Loucy (cell line): ENCODE results near the gene SH3GLB1.

Source experiments
- H2AFZ ChIP-seq: fragments of 200-600 bp; sonication (generic); 2 replicates; pipeline ENCODE4 v1.6.0; 2016; ENCODE audit warnings: antibody characterized with exemption, mild to moderate bottlenecking, low read length, moderate library complexity
- H3F3A ChIP-seq: fragments of 200-600 bp; 2 replicates; pipeline ENCODE4 v1.6.0; 2016; ENCODE audit warnings: antibody characterized with exemption, low read depth, mild to moderate bottlenecking
- H3K27me3 ChIP-seq: fragments of 200-600 bp; sonication (generic); 2 replicates; pipeline ENCODE4 v1.6.1; 2014; ENCODE audit warnings: low read length, mild to moderate bottlenecking; ENCODE audit not compliant: insufficient read depth, poor library complexity, severe bottlenecking
- H3K36me3 ChIP-seq: fragments of 200-600 bp; sonication (generic); 2 replicates; pipeline ENCODE4 v1.6.1; 2016; ENCODE audit warnings: low read length; ENCODE audit not compliant: insufficient read depth
- H3K4me1 ChIP-seq: fragments of 200-600 bp; sonication (generic); 2 replicates; pipeline ENCODE4 v1.5.1; 2014; ENCODE audit warnings: low read length, mild to moderate bottlenecking; ENCODE audit not compliant: insufficient read depth, poor library complexity, severe bottlenecking
- H3K4me2 ChIP-seq: fragments of 200-600 bp; sonication (generic); 2 replicates; pipeline ENCODE4 v1.6.0; 2014; ENCODE audit warnings: antibody characterized with exemption, low read length, low read depth, mild to moderate bottlenecking; ENCODE audit not compliant: poor library complexity, severe bottlenecking
- H3K4me3 ChIP-seq: fragments of 200-600 bp; sonication (generic); 2 replicates; pipeline ENCODE4 v1.5.1; 2014; ENCODE audit warnings: low read length, mild to moderate bottlenecking, mixed read lengths; ENCODE audit not compliant: poor library complexity, severe bottlenecking
- H3K79me2 ChIP-seq: fragments of 200-600 bp; sonication (generic); 2 replicates; pipeline ENCODE4 v1.6.1; 2014; ENCODE audit warnings: low read length; ENCODE audit not compliant: insufficient read depth
- H3K9ac ChIP-seq: fragments of 200-600 bp; sonication (generic); 2 replicates; pipeline ENCODE4 v1.6.0; 2014; ENCODE audit warnings: mild to moderate bottlenecking, low read depth, low read length, moderate library complexity; ENCODE audit not compliant: poor library complexity, severe bottlenecking
- H3K9me2 ChIP-seq: fragments of 200-600 bp; sonication (generic); replicated peaks from 2 replicates; pipeline ENCODE4 v1.6.1; 2016; ENCODE audit warnings: low read depth, low read length, mixed read lengths
- H3K9me3 ChIP-seq: fragments of 200-600 bp; sonication (generic); 2 replicates; pipeline ENCODE4 v1.6.1; 2014; ENCODE audit warnings: mild to moderate bottlenecking, antibody characterized with exemption, low read length, low read depth; ENCODE audit not compliant: insufficient read depth
- H4K20me1 ChIP-seq: fragments of 200-600 bp; sonication (generic); 2 replicates; pipeline ENCODE4 v1.6.0; 2014; ENCODE audit warnings: antibody characterized with exemption, low read length, mild to moderate bottlenecking; ENCODE audit not compliant: insufficient read depth, poor library complexity, severe bottlenecking
- EZH2phosphoT487 ChIP-seq: fragments of 200-600 bp; IDR thresholded peaks from 2 replicates; pipeline ENCODE4 v1.6.1; 2018; ENCODE audit warnings: antibody characterized with exemption, mild to moderate bottlenecking, moderate library complexity, borderline replicate concordance
- TF ChIP-seq, protein P1 (sequence below): fragments of 200-600 bp; sonication (generic); conservative IDR thresholded peaks from 2 replicates; pipeline ENCODE4 v1.5.1; 2014; ENCODE audit warnings: mild to moderate bottlenecking, antibody characterized with exemption, low read length

Gene SH3GLB1

DNA sequence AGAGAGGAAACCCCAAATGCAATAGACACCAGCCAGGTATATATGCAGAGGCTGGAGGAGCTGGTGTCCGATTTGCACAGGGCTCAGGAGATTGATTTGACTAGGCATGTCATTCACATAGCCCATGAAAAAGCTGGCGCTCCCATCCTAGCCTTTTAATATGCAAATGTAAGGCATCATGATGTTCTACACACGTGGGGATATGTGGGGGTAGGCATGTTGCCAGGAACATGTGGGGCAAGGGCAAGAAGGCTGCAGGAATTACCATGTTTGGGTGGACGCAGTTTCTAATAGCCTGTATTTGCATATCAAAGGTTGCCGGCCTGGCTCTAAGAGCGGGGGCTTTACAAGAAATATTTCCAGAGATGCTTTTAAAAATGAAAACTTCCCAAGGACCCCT is 11.7 kb upstream of the SH3GLB1 start:
- Histone ChIP-seq H3K79me2 (no peaks in the 10 kb centered on the region), H4K20me1 (no peaks in the 10 kb centered on the region), H3K4me3 (no peak overlapping the region), H3K9ac (no peak overlapping the region), H3K36me3 (no peaks in the 10 kb centered on the region), H3K27me3 (no peaks in the 10 kb centered on the region), H3K4me2 (no peak overlapping the region), H2AFZ (no peak overlapping the region), H3K9me2 (no peaks in the 10 kb centered on the region), H3K4me1 (no peaks in the 10 kb centered on the region), H3F3A (no peaks in the 10 kb centered on the region), H3K9me3 (no peaks in the 10 kb centered on the region)
- no peak for TF ChIP-seq EZH2phosphoT487
- TF ChIP-seq, protein P1, sequence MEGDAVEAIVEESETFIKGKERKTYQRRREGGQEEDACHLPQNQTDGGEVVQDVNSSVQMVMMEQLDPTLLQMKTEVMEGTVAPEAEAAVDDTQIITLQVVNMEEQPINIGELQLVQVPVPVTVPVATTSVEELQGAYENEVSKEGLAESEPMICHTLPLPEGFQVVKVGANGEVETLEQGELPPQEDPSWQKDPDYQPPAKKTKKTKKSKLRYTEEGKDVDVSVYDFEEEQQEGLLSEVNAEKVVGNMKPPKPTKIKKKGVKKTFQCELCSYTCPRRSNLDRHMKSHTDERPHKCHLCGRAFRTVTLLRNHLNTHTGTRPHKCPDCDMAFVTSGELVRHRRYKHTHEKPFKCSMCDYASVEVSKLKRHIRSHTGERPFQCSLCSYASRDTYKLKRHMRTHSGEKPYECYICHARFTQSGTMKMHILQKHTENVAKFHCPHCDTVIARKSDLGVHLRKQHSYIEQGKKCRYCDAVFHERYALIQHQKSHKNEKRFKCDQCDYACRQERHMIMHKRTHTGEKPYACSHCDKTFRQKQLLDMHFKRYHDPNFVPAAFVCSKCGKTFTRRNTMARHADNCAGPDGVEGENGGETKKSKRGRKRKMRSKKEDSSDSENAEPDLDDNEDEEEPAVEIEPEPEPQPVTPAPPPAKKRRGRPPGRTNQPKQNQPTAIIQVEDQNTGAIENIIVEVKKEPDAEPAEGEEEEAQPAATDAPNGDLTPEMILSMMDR, result no peak

DNA sequence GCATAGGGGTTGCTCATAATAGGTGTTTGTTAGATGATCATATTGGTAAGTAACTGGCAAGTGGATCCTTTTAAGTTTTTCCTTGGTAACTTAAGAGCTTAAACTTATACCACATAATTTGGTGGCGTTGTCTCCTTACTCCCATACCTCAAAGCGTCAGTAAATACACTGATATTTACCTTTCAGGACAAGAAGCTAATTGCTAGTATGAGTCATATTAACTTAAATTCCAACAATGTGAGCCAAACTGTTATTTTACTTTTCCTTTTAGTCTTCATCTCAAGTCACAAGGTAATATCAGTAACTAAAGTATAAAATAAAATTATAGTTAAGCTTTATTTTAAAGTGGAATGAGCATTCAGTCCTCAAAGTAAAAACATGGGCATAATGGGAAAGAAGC is 9.0 kb upstream of the SH3GLB1 start:
- Histone ChIP-seq H3K27me3 (no peaks in the 10 kb centered on the region), H3K36me3 (no peaks in the 10 kb centered on the region), H3K9me2 (no peaks in the 10 kb centered on the region), H3K9ac (no peak overlapping the region), H3K4me2 (no peak overlapping the region), H3K79me2 (no peaks in the 10 kb centered on the region), H3K9me3 (no peaks in the 10 kb centered on the region), H4K20me1 (no peaks in the 10 kb centered on the region), H3K4me1 (no peaks in the 10 kb centered on the region), H3F3A (no peaks in the 10 kb centered on the region), H2AFZ (no peak overlapping the region), H3K4me3 (no peak overlapping the region)
- TF ChIP-seq EZH2phosphoT487, result no peak
- TF ChIP-seq, protein P1, result no peak

DNA sequence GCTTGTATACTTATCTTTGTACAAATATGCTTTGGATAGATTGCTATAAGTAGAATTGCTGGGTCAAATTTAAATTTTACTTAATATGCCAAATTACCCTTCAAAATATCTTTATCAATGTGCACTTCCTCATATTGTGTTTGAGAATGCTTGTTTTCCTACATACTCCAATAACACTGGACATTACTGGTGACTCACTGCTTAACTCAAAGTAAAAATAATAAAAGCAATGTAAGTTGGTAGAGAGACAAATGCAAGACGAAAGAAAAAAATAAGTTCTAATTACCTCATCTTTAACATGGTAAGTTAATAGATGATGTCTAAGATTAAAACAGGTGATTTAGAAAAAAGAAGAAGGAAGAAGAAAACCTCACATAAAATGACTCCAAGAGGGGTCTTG is 7.9 kb upstream of the SH3GLB1 start:
- Histone ChIP-seq H2AFZ (no peak overlapping the region), H3K9ac (no peak overlapping the region), H3K36me3 (no peaks in the 10 kb centered on the region), H3K9me2 (no peaks in the 10 kb centered on the region), H3K4me1 (no peaks in the 10 kb centered on the region), H3K4me2 (no peak overlapping the region), H3K79me2 (no peaks in the 10 kb centered on the region), H4K20me1 (no peaks in the 10 kb centered on the region), H3K4me3 (no peak overlapping the region), H3F3A (no peaks in the 10 kb centered on the region), H3K9me3 (no peaks in the 10 kb centered on the region), H3K27me3 (no peaks in the 10 kb centered on the region)
- TF ChIP-seq, protein P1, result no peak
- no peak for TF ChIP-seq EZH2phosphoT487
